ENCODE data around the gene MRPS23.

MRPS23 gene

DNA sequence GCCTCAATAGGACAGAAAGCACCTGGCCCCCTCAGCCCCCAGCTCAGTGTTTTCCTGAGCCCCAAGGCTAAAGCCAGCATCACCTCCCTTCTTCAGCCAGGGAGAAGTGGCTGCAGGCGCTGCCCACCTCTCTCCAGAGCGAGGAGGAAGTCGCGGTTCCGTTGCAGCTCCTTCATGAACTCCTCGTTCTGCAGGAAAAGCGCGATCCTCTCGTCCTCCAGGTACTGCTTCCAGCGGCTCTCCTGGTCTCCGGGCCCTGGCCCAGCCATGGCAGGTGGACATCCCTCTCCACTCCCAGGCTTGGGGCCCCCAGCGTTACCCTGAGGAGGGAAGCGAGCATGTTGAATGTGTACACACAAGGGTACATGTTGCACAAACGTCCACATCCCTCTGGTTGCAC is 22.7 kb upstream of the MRPS23 start:
- Histone ChIP-seq H3K27ac (peak overlapping the region; percentile 99), H3K9me3 (ENCODE audit: severe bottlenecking) (no peaks in the 10 kb centered on the region), H3K36me3 (peaks cover 19% of the 10 kb centered on the region), H3K27me3 (ENCODE audit: insufficient read depth, low read depth, severe bottlenecking) (no peaks in the 10 kb centered on the region), H3K4me3 (ENCODE audit: low read depth, low read length) (no peak overlapping the region)
- TF ChIP-seq, protein P1, sequence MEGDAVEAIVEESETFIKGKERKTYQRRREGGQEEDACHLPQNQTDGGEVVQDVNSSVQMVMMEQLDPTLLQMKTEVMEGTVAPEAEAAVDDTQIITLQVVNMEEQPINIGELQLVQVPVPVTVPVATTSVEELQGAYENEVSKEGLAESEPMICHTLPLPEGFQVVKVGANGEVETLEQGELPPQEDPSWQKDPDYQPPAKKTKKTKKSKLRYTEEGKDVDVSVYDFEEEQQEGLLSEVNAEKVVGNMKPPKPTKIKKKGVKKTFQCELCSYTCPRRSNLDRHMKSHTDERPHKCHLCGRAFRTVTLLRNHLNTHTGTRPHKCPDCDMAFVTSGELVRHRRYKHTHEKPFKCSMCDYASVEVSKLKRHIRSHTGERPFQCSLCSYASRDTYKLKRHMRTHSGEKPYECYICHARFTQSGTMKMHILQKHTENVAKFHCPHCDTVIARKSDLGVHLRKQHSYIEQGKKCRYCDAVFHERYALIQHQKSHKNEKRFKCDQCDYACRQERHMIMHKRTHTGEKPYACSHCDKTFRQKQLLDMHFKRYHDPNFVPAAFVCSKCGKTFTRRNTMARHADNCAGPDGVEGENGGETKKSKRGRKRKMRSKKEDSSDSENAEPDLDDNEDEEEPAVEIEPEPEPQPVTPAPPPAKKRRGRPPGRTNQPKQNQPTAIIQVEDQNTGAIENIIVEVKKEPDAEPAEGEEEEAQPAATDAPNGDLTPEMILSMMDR (IDR thresholded peaks at IDR 0.05; ENCODE audit: low read depth, low read length) = no peak
- no peak for DNase-seq

DNA sequence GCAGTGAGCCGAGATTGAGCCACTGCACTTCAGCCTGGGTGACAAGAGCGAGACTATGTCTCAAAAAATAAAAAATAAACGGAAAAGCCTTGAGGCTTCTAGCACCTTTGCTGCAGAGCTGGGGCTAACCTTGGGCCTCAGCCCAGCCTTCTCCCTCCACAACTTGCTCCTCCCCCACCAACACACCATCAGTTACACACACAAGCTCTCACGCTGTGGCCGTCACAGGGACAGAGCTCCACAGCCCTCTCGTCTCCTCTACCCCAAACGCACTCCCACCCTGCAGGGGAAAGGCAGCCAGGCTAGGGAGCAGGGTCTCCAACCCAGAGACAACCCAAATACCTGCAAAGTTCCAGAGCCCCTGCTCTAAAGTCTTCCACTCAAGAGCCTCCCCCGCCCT is 22.0 kb upstream of the MRPS23 start:
- H3K36me3 ChIP-seq = peaks cover 19% of the 10 kb centered on the region
- H3K27ac ChIP-seq = peak overlapping the region; percentile 99
- TF ChIP-seq, protein P1 (IDR thresholded peaks at IDR 0.05; ENCODE audit: low read depth, low read length) = no peak

DNA sequence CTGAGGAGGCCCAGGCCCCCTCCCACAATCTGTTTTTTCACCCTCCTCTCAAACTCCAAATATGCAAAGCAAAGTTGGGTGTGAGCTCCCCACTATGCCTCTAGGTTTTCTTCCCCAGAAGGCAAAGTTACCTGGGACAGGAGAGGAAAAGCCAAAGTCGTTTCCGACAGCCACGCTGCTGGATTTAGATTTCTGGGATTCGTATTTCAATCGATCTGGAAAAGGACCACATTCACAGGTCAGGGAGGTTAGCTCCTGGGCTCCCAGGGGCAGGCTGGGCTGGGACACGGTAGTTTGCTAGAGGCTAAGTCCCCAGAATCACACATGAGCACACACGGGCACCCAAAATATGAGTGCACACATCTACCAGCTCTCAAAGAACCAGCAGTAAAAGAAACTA is 21.3 kb upstream of the MRPS23 start:
- Histone ChIP-seq H3K4me3 (ENCODE audit: low read depth, low read length) (no peak overlapping the region), H3K9me3 (ENCODE audit: severe bottlenecking) (no peaks in the 10 kb centered on the region), H3K27me3 (ENCODE audit: insufficient read depth, low read depth, severe bottlenecking) (no peaks in the 10 kb centered on the region), H3K36me3 (peaks cover 18% of the 10 kb centered on the region), H3K27ac (peak overlapping the region; percentile 99)
- no peak for DNase-seq
- TF ChIP-seq, protein P1 (IDR thresholded peaks at IDR 0.05; ENCODE audit: low read depth, low read length) = no peak

More for the DNA sequence above, 22.0 kb upstream of the MRPS23 start:
- Histone ChIP-seq H3K27me3 (ENCODE audit: insufficient read depth, low read depth, severe bottlenecking) (no peaks in the 10 kb centered on the region), H3K4me3 (ENCODE audit: low read depth, low read length) (no peak overlapping the region), H3K9me3 (ENCODE audit: severe bottlenecking) (no peaks in the 10 kb centered on the region)
- DNase-seq = no peak

DNA sequence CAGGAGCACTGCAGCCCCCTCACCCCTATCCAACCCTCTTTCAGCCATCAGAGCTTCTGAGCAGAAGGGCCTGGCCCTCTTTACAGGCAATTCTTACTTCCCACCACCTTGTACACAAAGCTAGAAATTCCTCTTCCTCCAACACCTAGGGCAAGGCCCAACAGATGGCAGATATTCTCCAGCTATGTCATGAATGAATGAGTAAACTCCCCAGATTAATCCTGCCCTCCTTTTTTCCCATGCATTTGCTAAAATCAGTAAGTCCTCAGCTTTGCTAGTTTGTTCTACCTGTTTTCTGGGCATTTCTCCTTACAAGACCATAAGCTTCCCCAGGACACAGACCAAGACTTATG is 20.4 kb upstream of the MRPS23 start:
- Histone ChIP-seq H3K27ac (peak overlapping the region; percentile 99), H3K27me3 (ENCODE audit: insufficient read depth, low read depth, severe bottlenecking) (no peaks in the 10 kb centered on the region), H3K4me3 (ENCODE audit: low read depth, low read length) (peak overlapping the region; percentile 14), H3K9me3 (ENCODE audit: severe bottlenecking) (no peaks in the 10 kb centered on the region), H3K36me3 (peaks cover 18% of the 10 kb centered on the region)
- TF ChIP-seq, protein P1 (IDR thresholded peaks at IDR 0.05; ENCODE audit: low read depth, low read length) = no peak
- DNase-seq = peak; percentile 71

DNA sequence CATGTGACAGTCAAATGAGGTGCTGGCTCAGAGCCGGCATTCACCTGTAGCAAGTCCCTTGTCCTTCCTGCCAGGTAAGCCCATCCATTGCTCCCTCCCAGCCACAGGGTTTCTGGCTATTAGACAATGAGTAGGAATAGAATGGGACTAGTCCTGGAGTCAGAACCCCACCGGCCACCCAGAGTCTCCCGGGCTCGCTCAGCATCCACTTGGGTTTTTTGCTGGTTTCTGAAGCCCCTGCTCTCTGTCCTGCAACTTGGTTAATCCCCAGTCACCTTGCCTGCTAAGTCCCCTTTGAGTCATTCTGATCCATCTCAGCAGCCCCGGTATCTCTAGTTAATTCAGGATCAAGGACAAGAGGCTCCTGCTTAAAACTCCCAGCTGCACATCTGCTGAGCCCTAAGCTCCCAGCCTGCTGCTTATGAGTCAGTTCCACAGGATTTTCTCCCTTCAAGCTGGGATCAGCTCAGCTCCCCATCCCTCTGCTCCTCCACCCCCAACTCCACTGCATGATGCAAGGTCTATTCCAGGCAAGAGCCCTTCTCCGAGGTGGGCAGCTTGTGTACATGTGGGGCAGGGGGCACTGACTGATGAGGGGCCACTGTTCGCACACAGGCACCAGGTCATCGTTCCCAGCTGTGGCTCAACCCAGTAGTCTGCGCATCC is 19.9 kb upstream of the MRPS23 start:
- peak overlapping the region; percentile 31 for H3K4me3 ChIP-seq (ENCODE audit: low read depth, low read length)
- no peaks in the 10 kb centered on the region for H3K27me3 ChIP-seq (ENCODE audit: insufficient read depth, low read depth, severe bottlenecking)
- peak overlapping the region; percentile 99 for H3K27ac ChIP-seq
- TF ChIP-seq, protein P1 (IDR thresholded peaks at IDR 0.05; ENCODE audit: low read depth, low read length) = no peak
- DNase-seq = peak; percentile 97
- peaks cover 21% of the 10 kb centered on the region for H3K36me3 ChIP-seq
- no peaks in the 10 kb centered on the region for H3K9me3 ChIP-seq (ENCODE audit: severe bottlenecking)
